ENCODE measurements around the gene MAP4K3.

The MAP4K3 gene

GRCh38 chr2:39407516-39408296 lies 29.4 kb downstream of the MAP4K3 start:
- DNase-seq (ENCODE audit: low spot score), result no peak
- no peak for TF ChIP-seq CTCF (IDR thresholded peaks at IDR 0.05; ENCODE audit: extremely low read depth, missing control alignments)

DNA sequence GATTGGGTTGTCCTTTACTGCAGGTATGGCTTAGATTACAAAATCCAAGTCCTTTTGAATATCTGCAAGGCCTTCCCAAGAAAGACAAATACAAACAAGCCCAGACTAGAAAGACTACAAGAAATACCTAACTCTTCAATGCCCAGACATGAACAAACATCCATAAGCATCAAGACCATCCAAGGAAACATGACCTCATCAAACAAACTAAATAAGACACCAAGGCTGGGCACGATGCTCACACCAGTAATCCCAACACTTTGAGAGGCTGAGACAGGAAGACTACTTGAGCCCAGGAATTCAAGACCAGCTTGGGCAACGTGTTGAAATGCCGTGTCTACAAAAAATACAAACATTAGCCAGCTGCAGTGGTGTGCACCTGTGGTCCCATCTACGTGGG lies 31.7 kb downstream of the MAP4K3 start:
- no peak for TF ChIP-seq CTCF (IDR thresholded peaks at IDR 0.05; ENCODE audit: extremely low read depth, missing control alignments)
- DNase-seq (ENCODE audit: low spot score), result no peak

DNA sequence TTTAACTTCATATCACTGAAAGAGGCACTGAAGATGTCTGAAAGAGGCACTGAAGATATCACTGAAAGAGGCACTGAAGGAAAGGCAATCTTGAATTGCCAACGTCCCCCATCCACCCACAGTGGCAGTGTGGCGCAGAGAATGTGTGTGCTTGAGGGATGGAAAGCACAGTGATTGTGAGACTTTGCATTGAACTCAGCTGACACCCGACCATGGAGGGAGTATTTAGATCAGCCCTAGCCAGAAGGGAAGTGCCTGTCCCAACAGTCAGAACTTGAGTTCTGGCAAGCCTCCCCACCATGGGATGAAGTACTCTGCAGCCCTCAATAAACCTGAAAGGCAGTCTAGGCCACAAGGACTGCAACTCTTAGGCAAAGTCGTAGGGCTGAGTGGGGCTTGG lies 33.8 kb downstream of the MAP4K3 start:
- no peak for TF ChIP-seq CTCF (IDR thresholded peaks at IDR 0.05; ENCODE audit: extremely low read depth, missing control alignments)
- DNase-seq (ENCODE audit: low spot score), result no peak

DNA sequence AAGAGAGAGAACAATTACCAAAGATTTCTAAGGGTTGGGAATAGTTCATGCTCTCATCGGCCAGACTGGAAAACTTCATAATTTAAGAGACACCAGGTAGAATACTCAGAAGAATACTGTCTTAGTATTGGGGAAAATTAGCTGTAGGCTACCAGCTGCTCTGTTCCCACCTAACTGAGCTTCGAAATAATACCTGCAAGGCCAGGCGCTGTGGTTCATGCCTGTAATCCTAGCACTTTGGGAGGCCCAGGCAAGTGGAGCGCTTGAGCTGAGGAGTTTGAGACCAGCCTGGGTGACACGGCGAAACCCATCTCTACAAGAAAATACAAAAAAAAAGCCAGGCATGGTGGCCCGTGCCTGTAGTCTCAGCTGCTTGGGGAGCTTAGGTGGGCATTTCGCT lies 35.8 kb downstream of the MAP4K3 start:
- no peak for DNase-seq (ENCODE audit: low spot score)
- TF ChIP-seq CTCF (IDR thresholded peaks at IDR 0.05; ENCODE audit: extremely low read depth, missing control alignments), result no peak

DNA sequence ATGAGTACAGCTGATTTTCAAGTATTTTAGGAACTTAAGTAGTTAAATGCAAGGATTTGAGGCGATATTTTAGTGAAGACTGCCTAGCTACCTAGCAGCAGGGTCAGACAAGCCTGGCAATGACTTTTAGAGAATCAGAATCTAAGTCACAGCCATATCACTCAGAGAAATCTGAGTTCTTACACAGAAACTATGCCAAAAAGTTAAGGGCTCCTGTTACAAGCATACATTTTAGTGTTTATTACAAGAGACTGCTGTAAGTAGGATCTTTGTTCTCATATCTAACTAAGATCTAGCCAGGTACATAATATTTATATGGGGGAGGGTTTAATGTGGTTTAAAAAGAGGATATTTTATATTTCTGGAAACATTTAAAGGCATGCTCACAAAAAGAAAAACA lies 37.5 kb downstream of the MAP4K3 start:
- no peak for TF ChIP-seq CTCF (IDR thresholded peaks at IDR 0.05; ENCODE audit: extremely low read depth, missing control alignments)
- no peak for DNase-seq (ENCODE audit: low spot score)

DNA sequence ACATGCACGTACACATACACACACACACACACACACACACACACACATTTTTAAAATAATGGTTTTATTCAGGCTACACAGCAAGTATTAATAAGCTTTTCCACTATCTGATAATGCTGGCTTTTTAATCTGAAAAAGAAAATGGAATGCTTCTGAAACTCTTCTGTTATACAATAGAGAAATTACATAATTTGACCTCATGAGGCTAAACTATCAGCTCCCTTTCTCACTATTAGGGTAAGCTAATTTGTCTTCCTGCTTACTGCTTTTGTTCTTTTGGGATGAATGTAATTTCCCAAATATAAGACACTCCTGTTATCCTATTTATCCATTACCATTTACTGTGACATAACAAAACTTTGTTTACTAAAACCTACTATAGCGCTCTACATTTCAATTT lies 41.8 kb downstream of the MAP4K3 start:
- no peak for TF ChIP-seq CTCF (IDR thresholded peaks at IDR 0.05; ENCODE audit: extremely low read depth, missing control alignments)
- DNase-seq (ENCODE audit: low spot score), result no peak

- TF ChIP-seq CTCF (IDR thresholded peaks at IDR 0.05; ENCODE audit: extremely low read depth, missing control alignments), result no peak
- DNase-seq (ENCODE audit: low spot score), result no peak
Observed at GRCh38 chr2:39394516-39394961, 42.5 kb downstream of the MAP4K3 start.

Data from GM20000 (cell line).